Esophagus muscularis mucosa (tissue), 4 donors: ENCODE results near the gene NCOA1. TPM values are rescaled to one million over a fixed set of nuclear protein-coding genes. Genes with fewer than 3 reads are reported as not detected.
"Not testable (repeated sequence)": the region's sequence is repeated elsewhere in the genome, so short reads cannot be mapped to it uniquely, and the experiment has no call there.

Source experiments
- DNase-seq: peaks from one replicate; pipeline ENCODE4 v3.0.0-alpha.2; 2017; ENCODE audit errors: extremely low spot score
- H3K27ac ChIP-seq, 4 donors: fragments of 200-600 bp; sonication (generic); replicated peaks in 1 of 4; 1 replicate in 3 of 4; 2 replicates in 1 of 4; pipeline ENCODE4 v1.5.1; 2016 to 2019; ENCODE audit warnings: mild to moderate bottlenecking in 1 of 4
- H3K27me3 ChIP-seq, 4 donors: fragments of 200-600 bp; sonication (generic); one replicate each; pipeline versions ENCODE4 v1.5.1 to v1.6.0; 2016 to 2019
- H3K36me3 ChIP-seq, 4 donors: fragments of 200-600 bp; sonication (generic); one replicate each; pipeline ENCODE4 v1.5.1; 2016 to 2019
- H3K4me1 ChIP-seq, 4 donors: fragments of 200-600 bp; sonication (generic); one replicate each; pipeline ENCODE4 v1.5.1; 2016 to 2019
- H3K4me3 ChIP-seq, 4 donors: fragments of 200-600 bp; sonication (generic); 1 replicate in 2 of 4; 2 replicates in 2 of 4; pipeline ENCODE4 v1.5.1; 2016 to 2019; ENCODE audit warnings: mild to moderate bottlenecking in 4 of 4, moderate library complexity in 1 of 4
- H3K9me3 ChIP-seq, 4 donors: fragments of 200-600 bp; sonication (generic); 1 replicate in 3 of 4; 2 replicates in 1 of 4; pipeline ENCODE4 v1.5.1; 2016 to 2019
- EP300 ChIP-seq: sonication (generic); formaldehyde crosslinking; IDR thresholded peaks from one replicate; pipeline ENCODE4 v1.6.1; 2017; ENCODE audit warnings: antibody characterized with exemption
- POLR2A ChIP-seq: fragments of 450-650 bp; IDR thresholded peaks from one replicate; pipeline ENCODE4 v1.6.1; 2017; ENCODE audit warnings: antibody characterized with exemption, moderate library complexity, mild to moderate bottlenecking, low read depth
- POLR2AphosphoS5 ChIP-seq, 2 donors: sonication (generic); formaldehyde crosslinking; IDR thresholded peaks; one replicate each; pipeline ENCODE4 v1.6.1; 2017; ENCODE audit warnings: antibody characterized with exemption in 2 of 2
- WGBS: methylation state at CpG from one replicate; pipeline ENCODE4 v1.1.5; 2018; 5-methylcytosine and 5-hydroxymethylcytosine counted together
- intact Hi-C: fragments of 100-400 bp; cut with DNase I; formaldehyde crosslinking; loops from one replicate; pipeline ENCODE4 v1.15.1; 2023
- total RNA-seq, 4 donors: library from RNA; depleted of rRNA; stranded (reverse); fragments of >200 nt; gene quantifications; one replicate each; pipeline versions ENCODE4 v1.1.0 to v1.2.1, GENCODE V29; 2016
- TF ChIP-seq, protein P1 (sequence below), 3 experiments: fragments of 200-600 bp in 2 of 3; fragments of 450-650 bp in 1 of 3; sonication (generic) in 2 of 3; IDR thresholded peaks; one replicate each; pipeline ENCODE4 v1.5.1; 2017 to 2019; ENCODE audit warnings: antibody characterized with exemption in 3 of 3, mild to moderate bottlenecking in 2 of 3, moderate library complexity in 1 of 3

NCOA1 gene
- total RNA-seq, 4 donors from 2014 or later, result 43.9 to 49.4 (median 47.3) TPM

DNA sequence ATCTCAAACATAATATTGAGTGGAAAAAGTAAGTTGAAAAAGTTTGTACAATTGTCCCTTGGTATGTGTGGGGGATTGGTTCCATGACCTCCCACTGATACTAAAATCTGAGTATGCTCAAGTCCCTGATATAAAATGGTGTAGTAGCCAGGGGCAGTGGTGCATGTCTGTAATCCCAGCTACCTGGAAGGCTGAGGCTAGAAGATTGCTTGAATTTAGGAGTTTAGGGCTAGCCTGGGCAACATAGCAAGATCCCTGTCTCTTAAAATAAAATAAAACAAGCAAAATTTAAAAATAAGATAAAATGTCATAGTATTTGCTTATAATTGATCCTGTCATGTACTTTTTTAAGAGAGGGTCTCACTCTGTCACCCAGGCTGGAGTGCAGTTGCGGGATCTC lies 180.2 kb downstream of the NCOA1 start:
- WGBS, result 100% methylated on average over 1 of the region's 1 CpG

DNA sequence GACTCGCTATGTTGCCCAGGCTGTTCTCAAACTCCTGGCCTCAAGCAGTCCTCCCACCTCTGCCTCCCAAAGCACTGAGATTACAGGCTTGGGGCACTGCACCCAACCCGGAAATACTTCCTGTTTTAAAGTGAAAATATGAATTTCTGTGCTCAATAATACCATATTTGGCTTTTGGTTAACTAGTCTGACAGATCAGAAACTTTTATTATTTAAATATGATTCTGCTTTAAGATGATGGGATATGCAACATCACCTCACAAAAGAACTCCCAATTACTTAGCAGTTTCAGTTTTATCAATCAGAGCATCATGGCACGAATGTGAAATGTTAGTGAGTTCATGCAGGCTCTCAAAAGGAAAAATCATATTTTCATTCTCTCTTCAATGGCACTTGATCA lies 181.5 kb downstream of the NCOA1 start:
- no peaks in the 10 kb centered on the region for H3K27me3 ChIP-seq
- H3K36me3 ChIP-seq, result peaks cover 0 to 37% (median 6%) of the 10 kb centered on the region in 4 donors
- no peak for DNase-seq
- H3K4me3 ChIP-seq, result no peak overlapping the region
- no peaks in the 10 kb centered on the region for H3K9me3 ChIP-seq
- intact Hi-C loops, result no loop called here
- TF ChIP-seq, protein P1, sequence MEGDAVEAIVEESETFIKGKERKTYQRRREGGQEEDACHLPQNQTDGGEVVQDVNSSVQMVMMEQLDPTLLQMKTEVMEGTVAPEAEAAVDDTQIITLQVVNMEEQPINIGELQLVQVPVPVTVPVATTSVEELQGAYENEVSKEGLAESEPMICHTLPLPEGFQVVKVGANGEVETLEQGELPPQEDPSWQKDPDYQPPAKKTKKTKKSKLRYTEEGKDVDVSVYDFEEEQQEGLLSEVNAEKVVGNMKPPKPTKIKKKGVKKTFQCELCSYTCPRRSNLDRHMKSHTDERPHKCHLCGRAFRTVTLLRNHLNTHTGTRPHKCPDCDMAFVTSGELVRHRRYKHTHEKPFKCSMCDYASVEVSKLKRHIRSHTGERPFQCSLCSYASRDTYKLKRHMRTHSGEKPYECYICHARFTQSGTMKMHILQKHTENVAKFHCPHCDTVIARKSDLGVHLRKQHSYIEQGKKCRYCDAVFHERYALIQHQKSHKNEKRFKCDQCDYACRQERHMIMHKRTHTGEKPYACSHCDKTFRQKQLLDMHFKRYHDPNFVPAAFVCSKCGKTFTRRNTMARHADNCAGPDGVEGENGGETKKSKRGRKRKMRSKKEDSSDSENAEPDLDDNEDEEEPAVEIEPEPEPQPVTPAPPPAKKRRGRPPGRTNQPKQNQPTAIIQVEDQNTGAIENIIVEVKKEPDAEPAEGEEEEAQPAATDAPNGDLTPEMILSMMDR (IDR thresholded peaks at IDR 0.05), result no peak
- TF ChIP-seq EP300 (no peak), POLR2AphosphoS5 (IDR thresholded peaks at IDR 0.05) (no peak), POLR2A (no peak)
- H3K4me1 ChIP-seq, result peaks cover 0 to 4% (median 1%) of the 10 kb centered on the region in 4 donors
- H3K27ac ChIP-seq, result no peak overlapping the region
- WGBS, result 93% methylated on average over 3 of the region's 3 CpGs

More for the DNA sequence above, 180.2 kb downstream of the NCOA1 start:
- TF ChIP-seq POLR2A (no peak), POLR2AphosphoS5 (IDR thresholded peaks at IDR 0.05) (no peak), EP300 (no peak)
- TF ChIP-seq, protein P1 (IDR thresholded peaks at IDR 0.05), result no peak
- H3K4me1 ChIP-seq, result peaks cover 0 to 4% (median 1%) of the 10 kb centered on the region in 4 donors
- no peaks in the 10 kb centered on the region for H3K9me3 ChIP-seq
- no peak for DNase-seq
- H3K27me3 ChIP-seq, result no peaks in the 10 kb centered on the region
- peaks cover 0 to 32% (median 8%) of the 10 kb centered on the region in 4 donors for H3K36me3 ChIP-seq
- no peak overlapping the region for H3K27ac ChIP-seq
- no peak overlapping the region for H3K4me3 ChIP-seq
- intact Hi-C loops, result no loop called here

DNA sequence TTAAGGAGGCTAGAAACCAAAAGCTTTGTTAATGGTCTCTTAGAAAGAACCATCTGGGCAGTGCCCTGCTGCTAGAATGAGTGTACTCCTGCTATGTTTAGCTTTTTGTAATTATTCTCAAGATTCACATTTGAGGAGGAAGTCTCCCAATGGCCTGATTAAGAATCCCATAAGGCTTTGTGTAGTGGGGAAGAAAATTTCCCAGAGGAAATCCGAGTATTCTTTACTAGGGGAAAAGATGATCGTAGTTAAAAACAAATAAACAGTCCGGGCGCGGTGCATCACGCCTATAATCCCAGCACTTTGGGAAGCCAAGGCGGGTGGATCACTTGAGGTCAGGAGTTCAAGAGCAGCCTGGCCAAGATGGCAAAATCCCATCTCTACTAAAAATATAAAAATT lies 184.3 kb downstream of the NCOA1 start:
- intact Hi-C loops, result no loop called here
- no peak for DNase-seq
- H3K4me1 ChIP-seq, result peaks cover 0 to 4% (median 1%) of the 10 kb centered on the region in 4 donors

DNA sequence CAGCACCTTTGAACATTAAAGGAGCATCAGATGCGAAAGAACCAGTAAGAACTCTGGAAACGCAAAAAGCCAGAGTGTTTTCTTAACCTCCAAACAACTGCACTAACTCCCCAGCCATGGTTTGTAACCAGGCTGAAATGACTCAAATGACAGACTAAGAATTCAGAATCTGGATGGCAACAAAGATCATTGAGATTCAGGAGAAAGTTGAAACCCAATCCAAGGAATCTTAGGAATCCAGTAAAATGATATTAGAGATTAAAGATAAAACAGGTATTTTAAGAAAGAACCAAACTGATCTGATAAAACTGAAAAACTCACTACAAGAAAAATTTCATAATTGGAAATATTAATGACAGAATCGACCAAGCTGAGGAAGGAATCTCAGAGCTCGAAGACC lies 185.4 kb downstream of the NCOA1 start:
- intact Hi-C loops, result no loop called here
- Histone ChIP-seq H3K27ac (no peak overlapping the region), H3K4me3 (no peak overlapping the region), H3K9me3 (no peaks in the 10 kb centered on the region), H3K27me3 (no peaks in the 10 kb centered on the region), H3K36me3 (peaks cover 0 to 44% (median 2%) of the 10 kb centered on the region in 4 donors), H3K4me1 (peaks cover 0 to 4% (median 1%) of the 10 kb centered on the region in 4 donors)
- TF ChIP-seq EP300 (no peak), POLR2AphosphoS5 (IDR thresholded peaks at IDR 0.05) (no peak), POLR2A (no peak)
- WGBS, result 95% methylated on average over 4 of the region's 4 CpGs
- no peak for DNase-seq

More for the DNA sequence above, 184.3 kb downstream of the NCOA1 start:
- peaks cover 0 to 38% (median 2%) of the 10 kb centered on the region in 4 donors for H3K36me3 ChIP-seq
- no peaks in the 10 kb centered on the region for H3K9me3 ChIP-seq
- no peaks in the 10 kb centered on the region for H3K27me3 ChIP-seq
- no peak overlapping the region for H3K4me3 ChIP-seq
- no peak overlapping the region for H3K27ac ChIP-seq
- TF ChIP-seq, protein P1 (IDR thresholded peaks at IDR 0.05), result no peak
- TF ChIP-seq POLR2AphosphoS5 (IDR thresholded peaks at IDR 0.05), result no peak
- no peak for TF ChIP-seq POLR2A
- TF ChIP-seq EP300, result no peak
- 78% methylated on average over 7 of the region's 7 CpGs for WGBS

GRCh38 chr2:24678066-24678465 lies 187.0 kb downstream of the NCOA1 start:
- intact Hi-C loops, H3K27me3 ChIP-seq, H3K27ac ChIP-seq, H3K4me1 ChIP-seq, H3K9me3 ChIP-seq, DNase-seq, H3K4me3 ChIP-seq: not testable (repeated sequence)
- H3K36me3 ChIP-seq, result peaks cover 0 to 44% (median 4%) of the 10 kb centered on the region in 4 donors

DNA sequence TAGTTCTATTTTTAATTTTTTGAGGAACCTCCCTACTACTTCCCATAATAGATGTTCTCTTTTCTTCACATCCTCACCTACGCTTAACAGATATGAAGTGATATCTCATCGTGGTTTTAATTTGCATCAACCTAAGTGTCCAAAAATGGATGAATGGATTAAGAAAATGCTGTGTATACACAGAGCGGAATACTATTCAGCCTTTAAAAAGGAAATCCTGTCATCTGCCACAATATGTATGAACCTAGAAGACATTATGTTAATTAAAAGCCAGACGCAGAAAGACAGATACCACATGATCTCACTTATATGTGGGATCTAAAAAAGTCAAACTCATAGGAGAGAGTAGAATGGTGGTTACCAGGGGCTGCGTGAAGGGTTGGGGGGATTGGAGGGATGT lies 189.1 kb downstream of the NCOA1 start:
- H3K27ac ChIP-seq, result no peak overlapping the region
- TF ChIP-seq, protein P1 (IDR thresholded peaks at IDR 0.05), result no peak
- no peak for TF ChIP-seq POLR2A
- TF ChIP-seq POLR2AphosphoS5 (IDR thresholded peaks at IDR 0.05), result no peak
- peaks cover 0 to 39% (median 7%) of the 10 kb centered on the region in 4 donors for H3K36me3 ChIP-seq
- no peak for DNase-seq
- 97% methylated on average over 5 of the region's 5 CpGs for WGBS
- no peak overlapping the region for H3K4me3 ChIP-seq
- H3K9me3 ChIP-seq, result no peaks in the 10 kb centered on the region
- no peaks in the 10 kb centered on the region for H3K4me1 ChIP-seq
- intact Hi-C loops, result no loop called here
- no peaks in the 10 kb centered on the region for H3K27me3 ChIP-seq
